BE2C (cell line): ENCODE results near the gene DENND4A.

Experiments used
- DNase-seq: peaks from one replicate; pipeline ENCODE4 v3.0.0-alpha.2; 2020
- H3K27me3 ChIP-seq: fragments of 250-450 bp; sonication (Bioruptor Pico); 2 replicates; pipeline ENCODE4 v1.5.1; 2020; ENCODE audit warnings: mild to moderate bottlenecking
- H3K36me3 ChIP-seq: fragments of 250-450 bp; sonication (Bioruptor Pico); 2 replicates; pipeline ENCODE4 v1.5.1; 2020; ENCODE audit warnings: mild to moderate bottlenecking
- H3K4me1 ChIP-seq: fragments of 250-450 bp; sonication (Bioruptor Pico); 2 replicates; pipeline ENCODE4 v1.5.1; 2020
- H3K4me3 ChIP-seq: 2 replicates; pipeline ENCODE4 v1.5.1; 2011; ENCODE audit warnings: low read depth, low read length
- H3K9me3 ChIP-seq: fragments of 250-450 bp; sonication (Bioruptor Pico); 2 replicates; pipeline ENCODE4 v1.5.1; 2020
- TF ChIP-seq, protein P1 (sequence below): IDR thresholded peaks from 2 replicates; pipeline ENCODE4 v1.5.1; 2012; ENCODE audit warnings: mild to moderate bottlenecking, low read depth, low read length

DENND4A gene

DNA sequence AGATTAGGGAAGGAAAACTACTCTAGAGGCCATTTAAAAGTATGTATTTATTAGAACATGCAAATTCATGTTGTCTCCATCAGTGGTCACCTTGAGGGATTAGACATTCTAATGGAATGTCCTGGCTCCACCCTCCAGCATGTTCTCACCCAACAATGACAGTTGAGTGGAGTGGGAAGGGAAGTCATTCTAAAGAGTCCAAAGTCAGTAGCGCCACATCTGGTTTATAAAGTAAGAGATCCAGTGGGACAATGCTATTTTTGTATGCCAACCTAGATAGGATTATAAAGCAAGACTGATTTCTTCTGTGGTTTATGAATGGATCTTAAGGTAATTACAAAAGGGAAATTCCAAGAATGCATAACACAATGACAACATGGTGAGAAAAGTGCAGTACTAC is 137.1 kb downstream of the DENND4A start:
- DNase-seq, result no peak

DNA sequence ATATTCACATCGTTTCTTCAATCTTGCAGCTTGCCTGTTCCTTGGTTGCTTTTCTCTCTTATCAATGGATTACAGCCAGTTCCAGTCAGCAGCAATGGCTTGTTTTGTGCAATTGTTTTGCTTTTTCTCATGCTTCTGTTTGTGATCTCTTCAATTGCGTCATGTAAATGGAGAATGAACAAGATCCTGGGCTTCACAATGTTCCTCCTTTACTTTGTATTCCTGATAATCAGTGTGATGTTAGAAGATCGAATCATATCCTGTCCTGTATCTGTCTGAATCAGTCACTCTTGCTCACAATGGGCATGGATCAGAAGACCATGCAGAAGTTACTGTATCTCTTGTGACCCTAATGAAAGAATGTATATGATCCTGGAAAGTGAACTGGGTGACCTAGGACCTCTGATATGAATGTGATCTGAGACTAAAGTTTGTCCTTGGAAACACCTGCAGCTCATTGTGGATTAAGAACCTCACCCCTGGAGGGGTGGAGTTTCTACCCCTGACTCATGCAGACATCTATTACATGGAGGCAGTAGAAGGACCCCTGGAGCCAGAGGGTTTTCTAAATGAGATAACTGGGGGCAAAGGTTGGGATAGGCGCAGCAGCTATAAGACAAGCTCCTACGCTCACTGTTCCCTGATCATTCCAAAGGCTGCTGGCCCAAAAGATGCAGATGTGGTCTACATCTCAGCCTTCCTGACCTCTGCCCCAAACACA is 138.1 kb downstream of the DENND4A start:
- TF ChIP-seq, protein P1, sequence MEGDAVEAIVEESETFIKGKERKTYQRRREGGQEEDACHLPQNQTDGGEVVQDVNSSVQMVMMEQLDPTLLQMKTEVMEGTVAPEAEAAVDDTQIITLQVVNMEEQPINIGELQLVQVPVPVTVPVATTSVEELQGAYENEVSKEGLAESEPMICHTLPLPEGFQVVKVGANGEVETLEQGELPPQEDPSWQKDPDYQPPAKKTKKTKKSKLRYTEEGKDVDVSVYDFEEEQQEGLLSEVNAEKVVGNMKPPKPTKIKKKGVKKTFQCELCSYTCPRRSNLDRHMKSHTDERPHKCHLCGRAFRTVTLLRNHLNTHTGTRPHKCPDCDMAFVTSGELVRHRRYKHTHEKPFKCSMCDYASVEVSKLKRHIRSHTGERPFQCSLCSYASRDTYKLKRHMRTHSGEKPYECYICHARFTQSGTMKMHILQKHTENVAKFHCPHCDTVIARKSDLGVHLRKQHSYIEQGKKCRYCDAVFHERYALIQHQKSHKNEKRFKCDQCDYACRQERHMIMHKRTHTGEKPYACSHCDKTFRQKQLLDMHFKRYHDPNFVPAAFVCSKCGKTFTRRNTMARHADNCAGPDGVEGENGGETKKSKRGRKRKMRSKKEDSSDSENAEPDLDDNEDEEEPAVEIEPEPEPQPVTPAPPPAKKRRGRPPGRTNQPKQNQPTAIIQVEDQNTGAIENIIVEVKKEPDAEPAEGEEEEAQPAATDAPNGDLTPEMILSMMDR, result no peak
- no peaks in the 10 kb centered on the region; the same call in none of the 2 replicates for H3K36me3 ChIP-seq
- DNase-seq, result no peak
- no peak overlapping the region for H3K4me3 ChIP-seq
- no peaks in the 10 kb centered on the region for H3K9me3 ChIP-seq
- no peaks in the 10 kb centered on the region for H3K27me3 ChIP-seq
- no peaks in the 10 kb centered on the region; the same call in 1 of the 2 replicates for H3K4me1 ChIP-seq

More for the DNA sequence above, 137.1 kb downstream of the DENND4A start:
- Histone ChIP-seq H3K27me3 (no peaks in the 10 kb centered on the region), H3K9me3 (no peaks in the 10 kb centered on the region), H3K36me3 (no peaks in the 10 kb centered on the region; the same call in none of the 2 replicates), H3K4me3 (no peak overlapping the region), H3K4me1 (no peaks in the 10 kb centered on the region; the same call in 1 of the 2 replicates)
- TF ChIP-seq, protein P1, result no peak

DNA sequence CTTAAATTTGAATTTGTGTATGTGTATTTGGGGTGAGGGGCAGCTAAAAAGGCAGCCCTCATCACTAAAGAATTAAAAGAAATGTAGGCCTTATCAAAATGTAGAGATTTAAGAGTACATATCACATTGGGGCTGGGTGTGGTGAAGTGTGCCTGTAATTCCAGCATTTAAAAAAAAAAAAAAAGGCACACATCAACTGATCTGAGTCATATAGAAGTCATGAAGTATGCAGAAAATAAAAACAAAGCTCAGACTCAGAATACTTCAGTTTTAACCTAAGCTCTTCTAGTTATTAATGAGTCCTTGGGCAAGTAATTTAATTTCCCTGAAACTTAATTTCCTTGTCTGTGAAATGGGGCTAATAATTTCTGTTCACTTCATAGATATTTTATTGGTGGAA is 138.8 kb downstream of the DENND4A start:
- TF ChIP-seq, protein P1, result no peak
- Histone ChIP-seq H3K27me3 (no peaks in the 10 kb centered on the region), H3K36me3 (no peaks in the 10 kb centered on the region; the same call in none of the 2 replicates), H3K4me3 (no peak overlapping the region), H3K9me3 (no peaks in the 10 kb centered on the region), H3K4me1 (no peaks in the 10 kb centered on the region; the same call in 1 of the 2 replicates)
- DNase-seq, result no peak

DNA sequence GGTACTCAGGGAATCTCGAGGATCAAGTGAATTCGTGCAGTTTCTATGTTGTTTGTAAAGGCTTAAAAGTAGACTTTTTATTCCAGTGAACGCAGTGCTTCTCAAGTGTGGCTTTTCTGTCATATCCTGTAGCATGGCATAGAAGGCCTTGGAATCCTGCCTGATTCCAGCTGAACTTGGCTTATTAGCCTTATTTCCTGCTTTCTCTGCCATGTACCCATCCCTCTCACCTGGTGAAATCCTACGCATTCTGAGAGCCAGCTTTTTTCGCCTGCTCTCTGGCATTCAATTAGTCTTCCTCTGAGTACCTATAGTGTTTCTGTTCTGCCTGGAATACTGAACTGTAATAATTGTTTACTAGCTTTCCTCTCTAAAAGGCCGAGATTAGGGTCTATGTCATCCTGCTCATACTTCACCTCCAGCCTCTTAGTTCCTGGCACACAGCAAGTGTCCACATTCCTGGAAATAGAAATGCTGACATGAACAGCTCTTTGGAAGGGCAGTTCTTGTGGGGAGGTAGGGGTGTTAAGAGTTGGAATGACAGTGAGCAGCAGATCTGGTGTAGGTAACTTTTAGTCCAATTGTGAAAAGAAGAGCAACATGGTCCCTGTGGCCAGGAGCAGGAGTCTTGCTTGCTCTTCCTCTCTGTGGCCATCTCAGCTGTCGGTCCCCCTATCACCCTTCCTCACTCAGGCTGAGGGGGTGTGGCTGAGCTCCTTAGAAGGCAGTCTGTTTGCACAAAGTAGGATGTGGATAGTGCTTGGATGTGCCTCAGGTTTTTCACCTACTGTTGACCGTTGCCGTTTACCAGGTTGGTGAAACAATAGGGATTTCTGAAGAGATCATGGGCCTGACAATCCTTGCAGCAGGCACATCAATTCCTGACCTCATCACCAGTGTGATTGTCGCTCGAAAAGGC is 140.0 kb downstream of the DENND4A start:
- Histone ChIP-seq H3K27me3 (no peaks in the 10 kb centered on the region), H3K4me1 (no peaks in the 10 kb centered on the region; the same call in 1 of the 2 replicates), H3K4me3 (no peak overlapping the region), H3K36me3 (no peaks in the 10 kb centered on the region), H3K9me3 (no peaks in the 10 kb centered on the region)
- TF ChIP-seq, protein P1, result no peak
- DNase-seq, result no peak

DNA sequence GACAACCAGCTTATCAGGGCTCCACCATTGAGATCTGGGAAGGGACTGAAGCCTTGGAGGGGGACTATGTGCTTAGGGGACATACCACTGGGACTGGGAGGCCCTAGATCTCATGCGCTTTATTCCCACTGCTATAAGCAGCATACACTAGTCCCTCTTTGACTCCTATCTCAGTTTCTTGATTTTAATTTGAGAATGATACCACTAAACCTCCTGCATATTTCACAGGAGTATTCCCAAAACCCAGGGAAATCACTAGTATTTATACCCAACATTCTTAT is 141.1 kb downstream of the DENND4A start:
- Histone ChIP-seq H3K4me3 (no peak overlapping the region), H3K27me3 (no peaks in the 10 kb centered on the region), H3K9me3 (no peaks in the 10 kb centered on the region), H3K36me3 (no peaks in the 10 kb centered on the region), H3K4me1 (no peaks in the 10 kb centered on the region; the same call in 1 of the 2 replicates)
- TF ChIP-seq, protein P1, result no peak
- DNase-seq, result no peak
